IMR-90 (cell line): ENCODE data around the gene PSKH1. TPM values are rescaled to one million over a fixed set of nuclear protein-coding genes. Genes with fewer than 3 reads are reported as not detected.

Experiments used
- ATAC-seq: fragments of 200-7000 bp; cut with Tn5 transposase; 2 replicates; pipeline ENCODE4 v1.9.1; 2020; ENCODE audit warnings: low read depth, mild to moderate bottlenecking, moderate library complexity
- BruUV-seq: library from RNA; stranded (reverse); fragments of 400-500 nt; replicated peaks from 2 replicates; lab custom pipeline; 2021; lab: Mats Ljungman, UMichigan
- CTCF ChIA-PET: fragments of 300-600 bp; formaldehyde crosslinking; extraction: SDS; loops from one replicate; lab custom pipeline; 2021; ENCODE audit warnings: antibody characterized with exemption; lab: Yijun Ruan, JAX
- POLR2A ChIA-PET: fragments of 300-600 bp; sonication (Branson Sonifier 250); formaldehyde crosslinking; loops from one replicate; lab custom pipeline; 2022; ENCODE audit warnings: antibody characterized with exemption; ENCODE audit not compliant: unreplicated experiment; lab: Charles Lee
- DNase-seq: peaks from one replicate; pipeline ENCODE4 v3.0.0; 2013
- H2AFZ ChIP-seq: replicated peaks from 2 replicates; pipeline ENCODE3; 2013; ENCODE audit warnings: low read length, mild to moderate bottlenecking; ENCODE audit not compliant: poor library complexity
- H2AK5ac ChIP-seq: 2 replicates; pipeline ENCODE4 v1.6.1; 2013; ENCODE audit warnings: low read depth, low read length, inconsistent platforms
- H2AK9ac ChIP-seq: replicated peaks from 2 replicates; pipeline ENCODE3; 2013; ENCODE audit warnings: mild to moderate bottlenecking, low read depth, low read length, moderate library complexity; ENCODE audit not compliant: poor library complexity
- H2BK120ac ChIP-seq: 2 replicates; pipeline ENCODE4 v1.6.1; 2013; ENCODE audit warnings: low read depth, low read length, inconsistent platforms
- H2BK15ac ChIP-seq: 3 replicates; pipeline ENCODE4 v1.6.1; 2013; ENCODE audit warnings: low read depth, low read length, inconsistent platforms
- H2BK20ac ChIP-seq: 2 replicates; pipeline ENCODE4 v1.6.1; 2013; ENCODE audit warnings: low read depth, mild to moderate bottlenecking, inconsistent platforms, low read length, moderate library complexity
- H2BK5ac ChIP-seq: 2 replicates; pipeline ENCODE4 v1.6.1; 2013; ENCODE audit warnings: mild to moderate bottlenecking, low read depth, low read length, inconsistent platforms; ENCODE audit not compliant: poor library complexity, severe bottlenecking
- H3K14ac ChIP-seq: replicated peaks from 2 replicates; pipeline ENCODE4 v1.6.1; 2013; ENCODE audit warnings: low read depth, low read length, inconsistent platforms
- H3K18ac ChIP-seq: 2 replicates; pipeline ENCODE4 v1.6.1; 2013; ENCODE audit warnings: low read depth, low read length, control low read depth
- H3K23ac ChIP-seq: 2 replicates; pipeline ENCODE4 v1.6.1; 2013; ENCODE audit warnings: low read depth, low read length, inconsistent platforms
- H3K27ac ChIP-seq: 2 replicates; pipeline ENCODE4 v1.5.1; 2013; ENCODE audit warnings: mild to moderate bottlenecking, control low read depth, low read length; ENCODE audit not compliant: insufficient read depth
- H3K27me3 ChIP-seq: 2 replicates; pipeline ENCODE4 v1.6.1; 2013; ENCODE audit warnings: low read length; ENCODE audit not compliant: control insufficient read depth, insufficient read depth
- H3K36me3 ChIP-seq: 2 replicates; pipeline ENCODE4 v1.6.1; 2013; ENCODE audit warnings: low read length, mixed read lengths; ENCODE audit not compliant: control insufficient read depth, insufficient read depth
- H3K4ac ChIP-seq: 2 replicates; pipeline ENCODE4 v1.6.1; 2013; ENCODE audit warnings: low read depth, low read length, inconsistent platforms
- H3K4me1 ChIP-seq: 2 replicates; pipeline ENCODE4 v1.6.1; 2013; ENCODE audit warnings: low read length, mixed read lengths; ENCODE audit not compliant: control insufficient read depth, insufficient read depth
- H3K4me2 ChIP-seq: 2 replicates; pipeline ENCODE4 v1.6.1; 2013; ENCODE audit warnings: low read depth, mild to moderate bottlenecking, control low read depth, low read length, moderate library complexity
- H3K4me3 ChIP-seq: 2 replicates; pipeline ENCODE4 v1.5.1; 2013; ENCODE audit warnings: low read depth, mild to moderate bottlenecking, control low read depth, low read length, moderate library complexity; ENCODE audit not compliant: insufficient read depth
- H3K56ac ChIP-seq: 2 replicates; pipeline ENCODE4 v1.6.1; 2013; ENCODE audit warnings: low read length, inconsistent platforms; ENCODE audit not compliant: insufficient read depth; ENCODE audit errors: extremely low read depth
- H3K79me1 ChIP-seq, 2 experiments: 2 replicates each; pipeline ENCODE4 v1.6.1; 2013; ENCODE audit warnings: low read length in 2 of 2, inconsistent platforms in 1 of 2, low read depth in 1 of 2
- H3K9ac ChIP-seq: 2 replicates; pipeline ENCODE4 v1.6.1; 2013; ENCODE audit warnings: low read depth, low read length, control low read depth
- H3K9me1 ChIP-seq: 2 replicates; pipeline ENCODE4 v1.6.1; 2013; ENCODE audit warnings: low read length, inconsistent platforms; ENCODE audit not compliant: insufficient read depth
- H3K9me3 ChIP-seq: 2 replicates; pipeline ENCODE4 v1.6.1; 2013; ENCODE audit warnings: low read length; ENCODE audit not compliant: control insufficient read depth, insufficient read depth
- H4K20me1 ChIP-seq: 2 replicates; pipeline ENCODE4 v1.6.1; 2013; ENCODE audit warnings: low read length, inconsistent platforms; ENCODE audit not compliant: insufficient read depth
- H4K5ac ChIP-seq: 2 replicates; pipeline ENCODE4 v1.6.1; 2013; ENCODE audit warnings: mild to moderate bottlenecking, low read depth, low read length, control low read depth
- H4K8ac ChIP-seq, 2 experiments: 2 replicates each; pipeline ENCODE4 v1.6.1; 2013; ENCODE audit warnings: low read depth in 2 of 2, low read length in 2 of 2, control low read depth in 1 of 2, inconsistent platforms in 1 of 2
- H4K91ac ChIP-seq: 2 replicates; pipeline ENCODE4 v1.6.1; 2013; ENCODE audit warnings: low read depth, low read length, inconsistent platforms; ENCODE audit not compliant: insufficient read depth
- BHLHE40 ChIP-seq: fragments of 150-350 bp; IDR thresholded peaks from 2 replicates; pipeline ENCODE4 v1.6.1; 2016; ENCODE audit warnings: mild to moderate bottlenecking, low read depth, low read length
- CEBPB ChIP-seq: IDR thresholded peaks from 2 replicates; pipeline ENCODE4 v1.6.1; 2012; ENCODE audit warnings: low read depth, low read length, improper control_type of control experiment
- CHD1 ChIP-seq: IDR thresholded peaks from 2 replicates; pipeline ENCODE4 v1.6.1; 2012; ENCODE audit warnings: low read depth, low read length, improper control_type of control experiment
- CTCF ChIP-seq: conservative IDR thresholded peaks from 2 replicates; pipeline ENCODE4 v1.5.1; 2012; ENCODE audit warnings: mild to moderate bottlenecking, low read depth, low read length, improper control_type of control experiment
- ELK1 ChIP-seq: fragments of 150-350 bp; IDR thresholded peaks from 2 replicates; pipeline ENCODE4 v1.6.1; 2016; ENCODE audit warnings: low read depth, mild to moderate bottlenecking, low read length, moderate library complexity, borderline replicate concordance
- FOS ChIP-seq: fragments of 150-350 bp; IDR thresholded peaks from 2 replicates; pipeline ENCODE4 v1.6.1; 2016; ENCODE audit warnings: low read depth, low read length
- MAFK ChIP-seq: IDR thresholded peaks from 2 replicates; pipeline ENCODE4 v1.6.1; 2012; ENCODE audit warnings: low read depth, low read length, improper control_type of control experiment
- MAZ ChIP-seq: IDR thresholded peaks from 2 replicates; pipeline ENCODE4 v1.6.1; 2012; ENCODE audit warnings: low read depth, mild to moderate bottlenecking, low read length, improper control_type of control experiment, moderate library complexity, borderline replicate concordance
- MXI1 ChIP-seq: IDR thresholded peaks from 2 replicates; pipeline ENCODE4 v1.6.1; 2012; ENCODE audit warnings: low read depth, mild to moderate bottlenecking, low read length, moderate library complexity, borderline replicate concordance
- NFE2L2 ChIP-seq: fragments of 150-350 bp; IDR thresholded peaks from 2 replicates; pipeline ENCODE4 v1.6.1; 2016; ENCODE audit warnings: low read depth, mild to moderate bottlenecking, low read length
- POLR2A ChIP-seq: IDR thresholded peaks from 2 replicates; pipeline ENCODE4 v1.6.1; 2012; ENCODE audit warnings: mild to moderate bottlenecking, low read depth, low read length
- RAD21 ChIP-seq: IDR thresholded peaks from 2 replicates; pipeline ENCODE4 v1.6.1; 2012; ENCODE audit warnings: low read length, improper control_type of control experiment
- RCOR1 ChIP-seq: IDR thresholded peaks from 2 replicates; pipeline ENCODE4 v1.6.1; 2012; ENCODE audit warnings: mild to moderate bottlenecking, low read length, improper control_type of control experiment; ENCODE audit not compliant: insufficient replicate concordance
- RFX5 ChIP-seq: IDR thresholded peaks from 2 replicates; pipeline ENCODE4 v1.8.0; 2012; ENCODE audit warnings: low read depth, mild to moderate bottlenecking, low read length, moderate library complexity
- SMC3 ChIP-seq: fragments of 150-350 bp; IDR thresholded peaks from 2 replicates; pipeline ENCODE4 v1.6.1; 2016; ENCODE audit warnings: low read depth, mild to moderate bottlenecking, antibody characterized with exemption, low read length, moderate library complexity
- USF2 ChIP-seq: fragments of 150-350 bp; IDR thresholded peaks from 2 replicates; pipeline ENCODE4 v1.6.1; 2017; ENCODE audit warnings: mild to moderate bottlenecking, antibody characterized with exemption, low read length, low read depth
- WGBS, 2 experiments: methylation state at CpG; one replicate each; pipeline versions ENCODE4 v1.1.5 to v1.1.7; 2013; ENCODE audit warnings: missing lambda C conversion rate in 2 of 2; ENCODE audit not compliant: insufficient read length in 1 of 2; ENCODE audit errors: extremely low coverage in 2 of 2; 5-methylcytosine and 5-hydroxymethylcytosine counted together
- dilution Hi-C: fragments of 300-500 bp; cut with HindIII; formaldehyde crosslinking; loops from one replicate; pipeline ENCODE4 v1.14.3; 2018; ENCODE audit warnings: low sequenced_read_pairs; ENCODE audit not compliant: unreplicated experiment
- in situ Hi-C: fragments of 300-500 bp; cut with MboI; formaldehyde crosslinking; loops from 3 replicates; pipeline ENCODE4 v1.14.3; 2019; ENCODE audit warnings: low sequenced_read_pairs, inconsistent platforms, mixed read lengths
- intact Hi-C: fragments of 100-400 bp; cut with micrococcal nuclease; formaldehyde crosslinking; loops from 2 replicates; pipeline ENCODE4 v1.10.0; 2022
- polyA plus RNA-seq, 3 experiments: library from polyadenylated mRNA; depleted of rRNA; stranded (reverse); fragments of >200 nt; gene quantifications; 2 replicates each; pipeline ENCODE4 v1.2.3, GENCODE V29; 2012; ENCODE audit warnings: low replicate concordance in 1 of 3
- total RNA-seq: library from RNA; depleted of rRNA; stranded (reverse); fragments of >200 nt; gene quantifications from 2 replicates; pipeline ENCODE4 v1.2.3, GENCODE V29; 2012

The PSKH1 gene
- total and polyA plus RNA-seq, 2 of the 4 experiments (the other 2 are of a cell fraction), result 11.5 to 26.7 TPM

DNA sequence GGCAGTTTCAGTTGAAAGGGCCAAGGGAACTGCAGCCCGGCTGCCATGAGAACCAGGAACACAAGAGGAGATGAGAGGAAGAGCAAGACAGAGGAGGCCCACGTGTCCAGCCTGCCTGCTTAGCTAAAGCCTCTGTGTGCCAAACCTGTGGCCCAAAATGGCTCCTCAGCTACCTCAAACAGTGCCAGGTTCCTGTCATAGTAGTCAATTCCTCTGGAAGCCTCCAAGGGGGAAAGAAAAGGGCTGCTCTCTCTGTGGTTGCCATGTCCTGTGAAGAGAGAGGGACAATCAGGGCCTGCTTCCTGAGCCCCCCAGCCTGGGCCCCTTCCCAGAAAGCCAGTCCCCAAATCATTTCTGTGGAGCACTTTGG lies 70.2 kb downstream of the PSKH1 start:
- Histone ChIP-seq H3K4me3 (no peak overlapping the region), H2BK15ac (no peak overlapping the region), H3K18ac (no peak overlapping the region), H3K79me1 (peaks cover 48 to 96% of the 10 kb centered on the region in 2 experiments), H2BK20ac (no peak overlapping the region), H3K23ac (no peak overlapping the region), H3K9ac (no peak overlapping the region), H2AK9ac (no peak overlapping the region), H2AFZ (no peak overlapping the region), H3K56ac (no peak overlapping the region), H3K36me3 (peaks cover 62% of the 10 kb centered on the region), H3K4ac (no peak overlapping the region), H3K14ac (no peak overlapping the region), H4K91ac (no peak overlapping the region), H2AK5ac (no peak overlapping the region), H4K5ac (no peak overlapping the region), H3K27me3 (no peaks in the 10 kb centered on the region), H2BK5ac (no peak overlapping the region), H3K9me1 (peaks cover 69% of the 10 kb centered on the region), H2BK120ac (no peak overlapping the region), H3K4me2 (no peak overlapping the region), H4K20me1 (peaks cover 94% of the 10 kb centered on the region), H4K8ac (no peak overlapping the region; a peak in 1 of 4 replicates), H3K27ac (no peak overlapping the region), H3K4me1 (peaks cover 52% of the 10 kb centered on the region), H3K9me3 (no peaks in the 10 kb centered on the region)
- BruUV-seq, result no TSS peak
- dilution Hi-C loops (no loop called here), intact Hi-C loops (loop anchor here (10.0 kb wide), 1 partner anchor 262 kb away; no protein-coding TSS in a partner anchor), in situ Hi-C loops (no loop called here)
- WGBS, 2 experiments, result no CpG with 5 or more reads among the region's 2 CpGs
- ATAC-seq (no peak), DNase-seq (no peak)
- POLR2A ChIA-PET, result no interaction called here
- CTCF ChIA-PET, result no interaction called here
- no peak for TF ChIP-seq RAD21
- no peak for TF ChIP-seq CHD1
- TF ChIP-seq SMC3, result no peak
- no peak for TF ChIP-seq ELK1
- TF ChIP-seq MXI1, result no peak
- no peak for TF ChIP-seq NFE2L2
- no peak for TF ChIP-seq MAFK
- TF ChIP-seq RFX5, result no peak
- no peak for TF ChIP-seq POLR2A
- TF ChIP-seq MAZ, result no peak
- no peak for TF ChIP-seq BHLHE40
- TF ChIP-seq USF2, result no peak
- no peak for TF ChIP-seq FOS
- no peak for TF ChIP-seq RCOR1
- TF ChIP-seq CTCF, result no peak
- no peak for TF ChIP-seq CEBPB
